Memory B cell (primary cell): ENCODE results near the gene ARSD.
"Not testable (repeated sequence)": the region's sequence is repeated elsewhere in the genome, so short reads cannot be mapped to it uniquely, and the experiment has no call there.

Experiments used
- ATAC-seq: fragments of 150-1000 bp; cut with Tn5 transposase; 2 replicates; pipeline ENCODE4 v1.10.0; 2021; ENCODE audit warnings: low read depth, mild to moderate bottlenecking, moderate library complexity
- DNase-seq, 2 donors: peaks; one replicate each; pipeline ENCODE4 v3.0.0; 2022; ENCODE audit warnings: low spot score in 2 of 2
- H3K27ac Mint-ChIP-seq: one replicate; pipeline ENCODE4 v1.8.0; 2022; ENCODE audit warnings: mild to moderate bottlenecking, moderate library complexity, mixed read lengths
- H3K27me3 Mint-ChIP-seq: one replicate; pipeline ENCODE4 v1.8.0; 2022; ENCODE audit warnings: mixed read lengths
- H3K36me3 Mint-ChIP-seq: one replicate; pipeline ENCODE4 v1.8.0; 2022; ENCODE audit warnings: mild to moderate bottlenecking, mixed read lengths
- H3K4me1 Mint-ChIP-seq: one replicate; pipeline ENCODE4 v1.8.0; 2022; ENCODE audit warnings: mixed read lengths
- H3K4me3 Mint-ChIP-seq: one replicate; pipeline ENCODE4 v1.8.0; 2022; ENCODE audit warnings: mild to moderate bottlenecking, moderate library complexity, mixed read lengths
- H3K9me3 Mint-ChIP-seq: one replicate; pipeline ENCODE4 v1.8.0; 2022; ENCODE audit warnings: mixed read lengths

The ARSD gene

DNA sequence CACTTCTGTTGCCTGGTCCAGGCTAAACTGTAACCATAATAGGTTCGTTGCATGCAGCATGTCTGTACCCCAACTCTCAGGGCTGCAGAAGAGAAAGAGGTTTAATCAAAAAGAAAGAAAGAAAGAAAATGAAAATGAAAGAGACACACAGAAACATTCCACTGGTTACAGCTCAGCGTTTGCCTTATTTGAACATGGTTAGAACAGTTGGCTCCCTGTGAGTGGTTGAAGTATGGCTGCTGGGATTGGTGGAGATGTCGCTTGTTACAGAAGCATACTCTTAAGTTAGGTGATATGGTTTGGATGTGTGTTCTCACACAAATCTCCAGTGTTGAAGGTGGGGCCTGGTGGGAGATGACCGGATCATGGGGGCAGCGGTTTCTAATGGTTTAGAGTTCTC is 36.3 kb downstream of the ARSD start:
- Mint-ChIP-seq H3K9me3 (no peaks in the 10 kb centered on the region), H3K27me3 (peaks cover 4% of the 10 kb centered on the region), H3K36me3 (no peaks in the 10 kb centered on the region), H3K27ac (no peak overlapping the region), H3K4me3 (no peak overlapping the region), H3K4me1 (peaks cover 3% of the 10 kb centered on the region)
- DNase-seq (no peak), ATAC-seq (no peak)

DNA sequence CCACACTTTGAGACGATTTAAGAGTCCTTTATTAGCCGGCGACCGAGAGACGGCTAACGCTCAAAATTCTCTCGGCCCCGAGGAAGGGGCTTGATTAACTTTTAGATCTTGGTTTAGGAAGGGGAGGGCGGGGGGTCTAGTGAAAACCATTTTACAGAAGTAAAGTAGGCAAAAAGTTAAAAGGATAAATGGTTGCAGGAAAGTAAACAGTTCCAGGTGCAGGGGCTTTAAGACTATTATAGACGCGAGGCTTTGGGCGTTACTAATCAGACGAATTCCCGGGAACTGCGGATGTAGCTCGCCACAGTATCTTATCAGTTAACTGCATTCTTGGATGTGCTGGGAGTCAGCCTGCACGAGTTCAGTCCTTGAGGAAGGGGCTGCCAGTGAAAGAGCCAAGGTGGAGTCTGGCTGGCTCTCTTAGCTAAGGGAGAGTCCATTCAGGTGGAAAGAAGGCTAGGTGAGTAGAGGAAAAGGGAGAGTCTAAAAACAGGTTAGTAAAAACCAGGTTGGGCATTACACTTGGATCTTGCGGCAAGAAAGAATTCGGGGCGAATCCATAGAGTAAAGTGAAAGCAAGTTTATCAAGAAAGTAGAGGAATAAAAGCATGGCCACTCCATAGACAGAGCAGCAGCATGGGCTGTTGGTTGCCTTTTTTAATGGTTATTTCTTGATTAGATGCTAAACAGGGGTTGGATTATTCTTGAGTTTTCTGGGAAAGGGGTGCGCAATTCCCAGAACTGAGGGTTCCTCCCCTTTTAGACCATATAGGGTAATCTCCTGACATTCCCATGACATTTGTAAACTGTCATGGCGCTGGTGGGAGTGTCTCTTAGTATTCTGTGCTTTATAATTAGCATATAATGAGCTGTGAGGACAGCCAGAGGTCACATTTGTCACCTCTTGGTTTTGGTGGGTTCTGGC is 38.3 kb downstream of the ARSD start:
- ATAC-seq, H3K27me3 Mint-ChIP-seq, H3K27ac Mint-ChIP-seq, H3K36me3 Mint-ChIP-seq, H3K9me3 Mint-ChIP-seq, DNase-seq, H3K4me3 Mint-ChIP-seq, H3K4me1 Mint-ChIP-seq: not testable (repeated sequence)

DNA sequence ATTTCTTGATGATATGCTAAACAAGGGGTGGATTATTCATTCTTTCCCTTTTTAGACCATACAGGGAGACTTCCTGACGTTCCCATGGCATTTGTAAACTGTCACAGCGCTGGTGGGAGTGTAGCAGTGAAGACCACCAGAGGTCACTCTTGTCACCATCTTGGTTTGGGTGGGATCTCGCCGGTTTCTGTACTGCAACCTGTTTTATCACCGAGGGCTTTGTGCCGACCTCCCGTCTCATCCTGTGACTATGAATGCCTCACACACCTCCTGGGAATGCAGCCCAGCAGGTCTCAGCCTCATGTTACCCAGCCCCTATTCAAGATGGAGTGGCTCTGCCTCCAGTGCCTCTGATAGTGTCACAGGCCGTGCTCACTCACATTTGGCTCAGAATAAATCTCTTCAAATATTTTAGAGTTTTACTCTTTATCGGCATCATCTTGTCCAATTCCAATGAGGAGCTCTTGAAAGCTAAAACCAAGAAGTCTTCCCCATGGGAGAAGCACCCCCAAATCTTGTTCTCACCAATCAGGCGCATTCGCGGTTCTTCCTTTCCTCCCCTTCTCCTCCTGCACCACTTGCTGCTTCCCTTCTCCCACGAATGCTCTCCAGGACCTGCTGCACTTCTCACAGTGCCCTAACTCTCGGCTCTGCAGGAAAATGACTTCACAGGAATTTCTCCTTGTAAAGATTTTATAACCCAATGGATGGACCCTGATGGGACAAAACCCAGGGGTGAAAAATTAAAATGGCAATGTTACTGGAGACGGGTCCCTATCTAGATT is 39.2 kb downstream of the ARSD start:
- peak overlapping the region; percentile 76 for H3K4me3 Mint-ChIP-seq
- not testable (repeated sequence) for DNase-seq, H3K36me3 Mint-ChIP-seq, H3K27me3 Mint-ChIP-seq, H3K9me3 Mint-ChIP-seq, H3K4me1 Mint-ChIP-seq, ATAC-seq, H3K27ac Mint-ChIP-seq

DNA sequence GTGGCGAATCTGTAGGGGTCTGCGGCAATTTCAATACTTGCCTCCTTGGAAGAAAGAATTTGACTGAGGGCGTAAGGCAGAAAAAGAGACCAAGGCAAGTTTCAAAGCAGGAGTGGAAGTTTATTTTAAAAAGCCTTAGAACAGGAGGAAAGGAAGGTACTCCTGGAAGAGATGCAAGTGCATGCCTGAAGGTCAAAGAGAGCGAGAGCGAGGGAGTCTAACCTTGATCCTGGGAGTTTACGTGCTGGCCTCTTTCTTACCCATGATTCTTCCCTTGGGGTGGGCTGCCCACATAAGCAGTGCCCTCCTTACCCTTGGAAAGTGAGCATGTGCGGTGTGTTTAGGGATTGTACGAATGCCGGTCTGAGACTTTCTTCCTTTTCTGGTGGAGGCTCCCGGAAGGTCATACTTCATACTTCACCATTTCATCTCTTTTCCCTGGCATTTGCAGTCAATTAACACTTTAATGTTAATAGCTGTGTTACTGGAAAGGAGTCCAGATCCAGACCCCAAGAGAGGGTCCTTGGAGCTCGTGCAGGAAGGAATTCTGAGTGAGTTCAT is 40.0 kb downstream of the ARSD start:
- Mint-ChIP-seq H3K27ac (no peak overlapping the region), H3K4me1 (peaks cover 3% of the 10 kb centered on the region), H3K4me3 (peak overlapping the region; percentile 76), H3K27me3 (peaks cover 5% of the 10 kb centered on the region), H3K9me3 (no peaks in the 10 kb centered on the region), H3K36me3 (no peaks in the 10 kb centered on the region)
- DNase-seq (no peak), ATAC-seq (no peak)

DNA sequence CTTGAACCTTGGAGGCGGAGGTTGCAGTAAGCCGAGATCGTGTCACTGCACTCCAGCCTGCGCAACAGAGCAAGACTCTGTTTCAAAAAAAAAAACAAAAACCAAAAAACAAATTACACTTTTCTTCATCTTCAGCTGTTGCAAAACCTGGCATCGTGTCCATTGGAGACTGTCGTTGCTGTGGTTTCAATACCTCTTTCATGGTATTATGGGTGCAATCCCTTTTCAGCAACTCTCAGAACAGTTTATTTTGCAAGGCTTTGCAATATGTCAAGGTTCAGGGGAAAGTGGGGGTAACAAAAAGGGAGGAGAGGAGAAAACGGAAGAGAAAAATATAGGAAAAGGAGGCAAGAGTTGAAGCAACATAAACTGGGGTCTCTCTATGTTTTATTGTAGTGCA is 40.8 kb downstream of the ARSD start:
- Mint-ChIP-seq H3K9me3 (no peaks in the 10 kb centered on the region), H3K4me3 (peak overlapping the region; percentile 38), H3K27ac (no peak overlapping the region), H3K36me3 (no peaks in the 10 kb centered on the region), H3K4me1 (peaks cover 3% of the 10 kb centered on the region), H3K27me3 (peaks cover 3% of the 10 kb centered on the region)
- DNase-seq (no peak), ATAC-seq (no peak)

DNA sequence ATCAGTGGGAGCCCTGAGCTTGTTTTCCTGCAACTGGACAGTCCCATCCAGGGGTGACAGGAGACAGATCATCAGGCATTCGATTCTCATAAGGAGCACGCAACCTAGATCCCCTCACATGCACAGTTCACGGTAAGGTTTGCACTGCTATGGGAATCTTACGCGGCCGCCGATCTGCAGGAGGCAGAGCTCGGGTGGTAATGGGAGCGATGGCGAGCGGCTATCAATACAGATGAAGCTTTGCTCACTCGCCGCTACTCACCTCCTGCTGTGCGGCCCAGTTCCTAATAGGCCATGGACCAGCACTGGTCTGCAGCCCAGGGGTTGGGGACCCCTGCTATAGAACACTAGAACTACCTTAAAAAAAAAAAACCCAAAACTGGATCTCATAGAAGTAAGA is 45.4 kb downstream of the ARSD start:
- Mint-ChIP-seq H3K4me3 (no peak overlapping the region), H3K4me1 (no peaks in the 10 kb centered on the region)
- ATAC-seq: no peak

DNA sequence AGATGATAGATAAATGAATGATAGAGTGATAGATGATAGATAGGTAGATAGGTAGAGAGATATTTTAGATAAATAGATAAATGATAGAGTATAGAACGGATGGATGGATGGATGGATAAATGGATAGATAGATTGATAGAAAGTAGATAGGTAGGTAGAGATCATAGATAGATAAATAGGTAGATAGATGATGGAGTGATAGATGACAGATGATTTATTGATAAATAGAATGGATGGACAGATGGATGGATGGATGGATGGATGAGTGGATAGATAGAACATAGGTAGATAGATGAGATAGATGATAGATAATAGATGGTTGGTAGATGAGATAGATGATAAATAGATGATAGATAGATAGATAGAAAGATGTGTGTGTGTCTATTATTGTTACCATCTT is 49.5 kb downstream of the ARSD start:
- Mint-ChIP-seq H3K27ac (no peak overlapping the region), H3K27me3 (peaks cover 7% of the 10 kb centered on the region), H3K36me3 (no peaks in the 10 kb centered on the region), H3K9me3 (no peaks in the 10 kb centered on the region), H3K4me1 (no peaks in the 10 kb centered on the region), H3K4me3 (no peak overlapping the region)
- DNase-seq: no peak
- no peak for ATAC-seq

More for the DNA sequence above, 45.4 kb downstream of the ARSD start:
- DNase-seq: no peak
- H3K27me3 Mint-ChIP-seq: peaks cover 11% of the 10 kb centered on the region
- no peaks in the 10 kb centered on the region for H3K36me3 Mint-ChIP-seq
- H3K27ac Mint-ChIP-seq: no peak overlapping the region
- H3K9me3 Mint-ChIP-seq: no peaks in the 10 kb centered on the region

DNA sequence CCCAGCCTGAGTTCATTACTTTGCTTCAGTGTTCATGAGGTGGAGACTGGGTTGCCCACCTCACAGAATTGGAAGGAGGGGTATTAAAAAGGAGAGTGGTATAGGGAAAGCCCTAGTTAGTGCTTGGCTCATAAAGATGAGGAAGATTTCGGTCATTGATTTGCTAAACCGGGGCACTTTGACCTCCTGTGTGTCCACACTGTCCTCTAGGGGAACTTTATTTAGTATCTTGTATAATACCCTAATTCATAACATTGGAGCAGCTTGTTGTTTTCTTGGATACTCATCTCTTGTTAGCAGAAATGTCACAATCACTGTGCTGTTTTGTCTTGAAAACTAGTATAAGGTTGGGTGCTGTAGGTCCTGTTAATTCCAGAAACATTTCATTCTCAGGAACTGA is 50.6 kb downstream of the ARSD start:
- DNase-seq: no peak
- Mint-ChIP-seq H3K36me3 (no peaks in the 10 kb centered on the region), H3K27me3 (peaks cover 7% of the 10 kb centered on the region), H3K4me3 (no peak overlapping the region), H3K27ac (no peak overlapping the region), H3K9me3 (no peaks in the 10 kb centered on the region), H3K4me1 (no peaks in the 10 kb centered on the region)
- ATAC-seq: no peak

DNA sequence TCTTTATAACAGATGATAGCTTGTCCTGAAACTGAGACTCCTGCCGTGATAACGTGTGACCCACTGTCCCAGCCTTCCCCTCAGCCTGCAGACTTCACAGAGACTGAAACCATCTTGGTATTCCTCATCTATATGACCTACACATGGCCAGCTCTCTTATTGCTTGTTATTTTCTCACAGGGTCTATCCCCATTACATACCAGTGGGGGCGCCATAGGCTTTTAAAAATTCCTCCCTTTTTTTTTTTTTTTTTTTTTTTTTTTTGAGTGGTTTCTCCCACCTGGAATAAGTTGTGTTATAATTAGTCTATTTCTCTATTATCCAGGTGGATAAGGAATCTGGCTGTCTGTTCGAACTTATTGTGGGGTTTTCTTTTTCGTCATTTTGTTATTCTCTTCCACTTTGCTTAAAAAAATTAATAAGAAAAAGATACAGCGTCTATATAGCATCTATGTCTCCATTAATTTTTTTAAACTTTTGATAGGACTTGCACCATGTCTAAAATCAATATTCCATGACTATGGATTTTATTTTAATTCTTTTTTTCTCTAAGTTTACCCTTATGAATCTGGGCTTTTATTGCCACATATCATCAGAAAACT is 53.2 kb downstream of the ARSD start:
- DNase-seq (no peak), ATAC-seq (no peak)
- peaks cover 6% of the 10 kb centered on the region for H3K27me3 Mint-ChIP-seq
- no peak overlapping the region for H3K4me3 Mint-ChIP-seq
- no peaks in the 10 kb centered on the region for H3K9me3 Mint-ChIP-seq
- H3K4me1 Mint-ChIP-seq: no peaks in the 10 kb centered on the region
- no peak overlapping the region for H3K27ac Mint-ChIP-seq
- no peaks in the 10 kb centered on the region for H3K36me3 Mint-ChIP-seq

DNA sequence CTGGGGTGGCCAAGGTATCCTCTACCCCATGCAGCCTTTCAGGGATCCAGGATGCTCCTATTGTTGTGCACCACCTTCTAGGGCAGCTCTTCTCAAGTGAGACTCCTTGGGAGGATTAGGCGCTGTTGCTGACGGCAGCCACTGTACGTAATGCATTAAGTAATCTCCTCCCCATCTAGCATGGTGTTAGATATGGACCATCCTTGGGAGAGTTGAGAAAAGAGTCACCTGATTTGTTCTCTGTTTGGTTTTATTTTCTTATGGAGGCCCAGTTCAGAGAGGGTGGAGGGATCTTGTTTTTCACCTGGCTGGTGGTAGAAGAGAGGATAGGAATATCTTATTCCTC is 54.0 kb downstream of the ARSD start:
- DNase-seq (no peak), ATAC-seq (no peak)
- Mint-ChIP-seq H3K9me3 (no peaks in the 10 kb centered on the region), H3K4me3 (no peak overlapping the region), H3K27me3 (peaks cover 5% of the 10 kb centered on the region), H3K36me3 (no peaks in the 10 kb centered on the region), H3K4me1 (no peaks in the 10 kb centered on the region), H3K27ac (no peak overlapping the region)

DNA sequence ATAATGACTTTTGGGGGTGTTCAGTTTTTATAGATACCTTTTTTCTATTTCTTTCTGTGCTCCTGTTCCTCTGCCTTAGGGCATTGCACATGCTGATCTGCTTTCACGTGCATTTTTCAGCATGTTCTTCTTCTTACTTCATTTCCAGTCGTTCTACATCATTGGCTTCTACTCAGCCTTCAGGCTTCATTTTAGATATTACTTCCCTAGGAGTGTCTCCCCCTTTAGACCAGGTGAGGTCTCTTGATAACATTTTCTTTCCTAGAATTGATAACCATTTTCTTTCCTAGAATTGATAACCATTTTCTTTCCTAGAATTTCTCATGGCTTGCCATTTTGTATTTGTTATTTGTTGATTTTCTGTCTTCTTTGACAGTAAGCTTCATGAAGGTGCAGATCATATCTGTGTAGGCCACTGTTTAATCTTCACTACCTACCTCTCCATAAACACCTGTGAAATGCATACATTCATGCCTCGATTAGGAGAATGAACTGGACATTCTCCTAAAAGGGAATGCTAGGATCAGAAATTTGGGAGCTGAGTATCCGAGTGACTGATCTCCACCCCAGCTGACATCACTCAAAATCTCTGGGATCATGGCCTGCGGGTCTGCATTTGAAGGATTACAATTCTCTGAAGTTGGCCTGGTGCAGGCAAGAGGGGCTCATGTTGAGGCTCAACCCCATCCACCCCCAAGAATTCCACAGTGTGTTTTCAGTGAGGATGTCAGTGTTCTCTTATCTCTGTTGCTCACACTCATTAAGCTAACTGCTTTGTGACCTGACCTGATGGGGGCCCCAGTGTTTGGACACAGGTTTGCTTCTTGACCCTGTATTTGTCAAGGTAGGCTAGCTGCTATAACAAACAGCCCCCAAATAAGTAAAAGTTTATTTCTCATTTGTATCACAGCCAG is 54.7 kb downstream of the ARSD start:
- Mint-ChIP-seq H3K9me3 (no peaks in the 10 kb centered on the region), H3K4me3 (no peak overlapping the region), H3K27ac (no peak overlapping the region), H3K4me1 (no peaks in the 10 kb centered on the region), H3K27me3 (peaks cover 2% of the 10 kb centered on the region), H3K36me3 (no peaks in the 10 kb centered on the region)
- DNase-seq: no peak
- ATAC-seq: no peak

DNA sequence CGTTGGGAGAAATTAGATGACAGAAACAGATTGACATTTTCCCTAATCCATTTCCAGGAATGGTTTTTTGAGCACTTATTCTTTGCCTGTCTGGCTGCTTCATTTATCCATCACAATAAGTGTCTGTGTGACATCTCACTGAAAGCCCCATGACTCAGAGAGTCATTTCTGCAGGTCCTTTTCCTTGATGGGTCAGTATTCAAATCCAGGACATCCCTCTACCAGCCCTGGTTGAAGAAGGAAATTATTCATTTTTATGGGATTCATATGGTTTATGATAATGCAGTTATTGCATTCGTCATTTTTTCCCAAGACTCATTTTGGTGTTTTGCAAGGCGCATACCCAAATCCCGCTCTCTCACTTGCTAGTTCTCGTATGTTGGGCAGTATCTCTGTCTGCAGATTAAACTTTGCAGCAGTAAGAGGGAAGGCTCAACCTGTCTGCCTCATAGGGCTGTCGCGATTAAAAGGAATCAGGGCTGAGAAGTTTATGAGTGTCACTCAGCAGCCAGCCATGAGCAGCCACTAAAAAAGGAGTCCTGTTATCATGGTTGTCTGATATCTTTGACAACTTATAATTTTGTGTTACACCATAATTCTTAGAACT is 56.4 kb downstream of the ARSD start:
- H3K4me3 Mint-ChIP-seq: no peak overlapping the region
- no peak for ATAC-seq
- DNase-seq: no peak
- H3K27me3 Mint-ChIP-seq: peaks cover 2% of the 10 kb centered on the region
- H3K36me3 Mint-ChIP-seq: no peaks in the 10 kb centered on the region
- no peaks in the 10 kb centered on the region for H3K4me1 Mint-ChIP-seq
- H3K27ac Mint-ChIP-seq: no peak overlapping the region
- H3K9me3 Mint-ChIP-seq: no peaks in the 10 kb centered on the region

DNA sequence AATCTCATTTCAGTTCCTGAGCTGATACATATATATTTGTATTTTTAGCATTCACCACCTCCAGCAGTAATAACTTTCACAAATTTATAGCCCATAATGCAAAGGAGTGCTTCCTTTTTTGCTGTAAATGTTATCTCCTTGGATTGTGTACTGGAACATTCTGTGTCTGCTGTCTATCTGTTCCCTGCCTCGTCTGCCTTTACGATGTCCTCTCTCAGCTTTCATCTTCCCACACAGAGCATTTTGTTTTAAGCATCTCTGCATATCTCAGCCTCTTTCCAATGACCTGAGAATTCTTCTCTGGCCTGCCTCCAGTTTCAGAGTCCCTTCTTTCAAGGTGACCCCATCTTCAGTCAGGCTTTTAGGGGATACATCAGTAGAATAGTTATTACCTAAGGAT is 57.3 kb downstream of the ARSD start:
- DNase-seq (no peak), ATAC-seq (no peak)
- Mint-ChIP-seq H3K27me3 (peaks cover 2% of the 10 kb centered on the region), H3K27ac (no peak overlapping the region), H3K9me3 (no peaks in the 10 kb centered on the region), H3K36me3 (no peaks in the 10 kb centered on the region), H3K4me3 (no peak overlapping the region), H3K4me1 (no peaks in the 10 kb centered on the region)
